ENCODE measurements around the gene WSB1. TPM values are rescaled to one million over a fixed set of nuclear protein-coding genes. Genes with fewer than 3 reads are reported as not detected.
A peak's percentile ranks its signal among the peaks of the same experiment; 100 is the strongest.

WSB1 gene
- total and polyA plus RNA-seq, 2 donors (not counting 1 experiment from before 2014, with no cell fraction given), result 123 to 217 TPM

- H3K4me2 ChIP-seq (replicated peaks; ENCODE audit: low read depth, low read length, poor library complexity, severe bottlenecking), result peak overlapping the region; percentile 21
- WGBS (ENCODE audit: insufficient coverage), result 70% methylated on average over 4 of the region's 9 CpGs
- Mint-ChIP-seq H3K4me3 (peak overlapping the region; percentile 71), H3K27ac (peak overlapping the region; percentile 73), H3K9me3 (ENCODE audit: insufficient read depth) (no peaks in the 10 kb centered on the region), H3K4me1 (peaks cover 59% of the 10 kb centered on the region), H3K27me3 (no peaks in the 10 kb centered on the region)
- TF ChIP-seq EZH2 (IDR thresholded peaks at IDR 0.05; ENCODE audit: borderline replicate concordance, insufficient read depth, low read depth, low read length, poor library complexity, severe bottlenecking) (no peak), CTCF (IDR thresholded peaks at IDR 0.05) (no peak)
- ChIA-PET POLR2A (no interaction called here), CTCF (interaction anchor here (0.8 kb wide), 1 partner anchor 10 kb away, joined by 3 read pairs; no protein-coding TSS in a partner anchor)
- no peaks in the 10 kb centered on the region for H3K9me3 ChIP-seq (ENCODE audit: control extremely low read depth in 1 of 3, control insufficient read depth in 2 of 3, insufficient read depth in 1 of 3, low read length in 2 of 3)
- no peak overlapping the region for H3K27ac ChIP-seq (ENCODE audit: low read length in 2 of 2)
- no peak overlapping the region for H3K4me3 ChIP-seq (ENCODE audit: control extremely low read depth in 1 of 5, extremely low read depth in 1 of 5, insufficient read depth in 1 of 5, low read depth in 2 of 5, low read length in 4 of 5)
- no peak overlapping the region for H2AFZ ChIP-seq (ENCODE audit: insufficient read depth, low read depth, low read length, poor library complexity, severe bottlenecking)
- H3K79me2 ChIP-seq (ENCODE audit: control insufficient read depth, insufficient read depth, low read length), result no peaks in the 10 kb centered on the region
- ATAC-seq (ENCODE audit: low read depth) (peak; percentile 63), DNase-seq (peak; percentile 38)
- H3K9ac ChIP-seq (ENCODE audit: low read length), result peak overlapping the region; percentile 22
- H4K20me1 ChIP-seq (ENCODE audit: control insufficient read depth, insufficient read depth, low read length, poor library complexity, severe bottlenecking), result no peaks in the 10 kb centered on the region
- intact Hi-C loops (cut with micrococcal nuclease), result loop anchor here (10.0 kb wide), 1 partner anchor 214 kb away; no protein-coding TSS in a partner anchor
- peaks cover 14 to 27% of the 10 kb centered on the region in 2 donors for H3K4me1 ChIP-seq (ENCODE audit: control insufficient read depth in 2 of 2, insufficient read depth in 2 of 2, low read length in 2 of 2)
- no peaks in the 10 kb centered on the region for H3K27me3 ChIP-seq (replicated peaks in 1 of 4; ENCODE audit: control extremely low read depth in 1 of 4, control insufficient read depth in 3 of 4, insufficient read depth in 4 of 4, low read length in 3 of 4)
- H3K36me3 ChIP-seq (replicated peaks in 1 of 2; ENCODE audit: control extremely low read depth in 1 of 2, control insufficient read depth in 1 of 2, extremely low read depth in 1 of 2, insufficient read depth in 2 of 2, low read length in 1 of 2), result no peaks in the 10 kb centered on the region
These were observed 44.6 kb downstream of the WSB1 start for GRCh38 chr17:27338536-27338985.

GRCh38 chr17:27339198-27339835 is 45.4 kb downstream of the WSB1 start:
- Mint-ChIP-seq H3K4me3 (peak overlapping the region; percentile 71), H3K27me3 (peaks cover 3% of the 10 kb centered on the region), H3K9me3 (ENCODE audit: insufficient read depth) (no peaks in the 10 kb centered on the region), H3K4me1 (peaks cover 51% of the 10 kb centered on the region), H3K27ac (peak overlapping the region; percentile 73)
- Histone ChIP-seq H2AFZ (ENCODE audit: insufficient read depth, low read depth, low read length, poor library complexity, severe bottlenecking) (no peak overlapping the region), H3K9ac (ENCODE audit: low read length) (peak overlapping the region; percentile 22), H4K20me1 (ENCODE audit: control insufficient read depth, insufficient read depth, low read length, poor library complexity, severe bottlenecking) (no peaks in the 10 kb centered on the region), H3K27me3 (replicated peaks in 1 of 4; ENCODE audit: control extremely low read depth in 1 of 4, control insufficient read depth in 3 of 4, insufficient read depth in 4 of 4, low read length in 3 of 4) (no peaks in the 10 kb centered on the region), H3K4me2 (replicated peaks; ENCODE audit: low read depth, low read length, poor library complexity, severe bottlenecking) (peak overlapping the region; percentile 21), H3K27ac (ENCODE audit: low read length in 2 of 2) (no peak overlapping the region), H3K79me2 (ENCODE audit: control insufficient read depth, insufficient read depth, low read length) (no peaks in the 10 kb centered on the region), H3K9me3 (ENCODE audit: control extremely low read depth in 1 of 3, control insufficient read depth in 2 of 3, insufficient read depth in 1 of 3, low read length in 2 of 3) (no peaks in the 10 kb centered on the region), H3K4me1 (ENCODE audit: control insufficient read depth in 2 of 2, insufficient read depth in 2 of 2, low read length in 2 of 2) (peaks cover 13 to 25% of the 10 kb centered on the region in 2 donors), H3K36me3 (replicated peaks in 1 of 2; ENCODE audit: control extremely low read depth in 1 of 2, control insufficient read depth in 1 of 2, extremely low read depth in 1 of 2, insufficient read depth in 2 of 2, low read length in 1 of 2) (no peaks in the 10 kb centered on the region), H3K4me3 (ENCODE audit: control extremely low read depth in 1 of 5, extremely low read depth in 1 of 5, insufficient read depth in 1 of 5, low read depth in 2 of 5, low read length in 4 of 5) (no peak overlapping the region)
- ChIA-PET CTCF (interaction anchor here (1.1 kb wide), 1 partner anchor 94 kb away, joined by 3 read pairs; no protein-coding TSS in a partner anchor), POLR2A (no interaction called here)
- intact Hi-C loops (cut with micrococcal nuclease), result loop anchor here (10.0 kb wide), 1 partner anchor 215 kb away; no protein-coding TSS in a partner anchor
- TF ChIP-seq EZH2 (IDR thresholded peaks at IDR 0.05; ENCODE audit: borderline replicate concordance, insufficient read depth, low read depth, low read length, poor library complexity, severe bottlenecking) (no peak), CTCF (IDR thresholded peaks at IDR 0.05) (no peak)
- 40% methylated on average over 5 of the region's 9 CpGs for WGBS (ENCODE audit: insufficient coverage)
- ATAC-seq (ENCODE audit: low read depth), result peak; percentile 7
- no peak for DNase-seq

Data from B cell (primary cell).